Loucy (cell line): ENCODE results near the gene APOD.
A peak's percentile ranks its signal among the peaks of the same experiment; 100 is the strongest.

ENCODE experiments used
- H2AFZ ChIP-seq: fragments of 200-600 bp; sonication (generic); 2 replicates; pipeline ENCODE4 v1.6.0; 2016; ENCODE audit warnings: antibody characterized with exemption, mild to moderate bottlenecking, low read length, moderate library complexity
- H3F3A ChIP-seq: fragments of 200-600 bp; 2 replicates; pipeline ENCODE4 v1.6.0; 2016; ENCODE audit warnings: antibody characterized with exemption, low read depth, mild to moderate bottlenecking
- H3K27me3 ChIP-seq: fragments of 200-600 bp; sonication (generic); 2 replicates; pipeline ENCODE4 v1.6.1; 2014; ENCODE audit warnings: low read length, mild to moderate bottlenecking; ENCODE audit not compliant: insufficient read depth, poor library complexity, severe bottlenecking
- H3K36me3 ChIP-seq: fragments of 200-600 bp; sonication (generic); 2 replicates; pipeline ENCODE4 v1.6.1; 2016; ENCODE audit warnings: low read length; ENCODE audit not compliant: insufficient read depth
- H3K4me1 ChIP-seq: fragments of 200-600 bp; sonication (generic); 2 replicates; pipeline ENCODE4 v1.5.1; 2014; ENCODE audit warnings: low read length, mild to moderate bottlenecking; ENCODE audit not compliant: insufficient read depth, poor library complexity, severe bottlenecking
- H3K4me2 ChIP-seq: fragments of 200-600 bp; sonication (generic); 2 replicates; pipeline ENCODE4 v1.6.0; 2014; ENCODE audit warnings: antibody characterized with exemption, low read length, low read depth, mild to moderate bottlenecking; ENCODE audit not compliant: poor library complexity, severe bottlenecking
- H3K4me3 ChIP-seq: fragments of 200-600 bp; sonication (generic); 2 replicates; pipeline ENCODE4 v1.5.1; 2014; ENCODE audit warnings: low read length, mild to moderate bottlenecking, mixed read lengths; ENCODE audit not compliant: poor library complexity, severe bottlenecking
- H3K79me2 ChIP-seq: fragments of 200-600 bp; sonication (generic); 2 replicates; pipeline ENCODE4 v1.6.1; 2014; ENCODE audit warnings: low read length; ENCODE audit not compliant: insufficient read depth
- H3K9ac ChIP-seq: fragments of 200-600 bp; sonication (generic); 2 replicates; pipeline ENCODE4 v1.6.0; 2014; ENCODE audit warnings: mild to moderate bottlenecking, low read depth, low read length, moderate library complexity; ENCODE audit not compliant: poor library complexity, severe bottlenecking
- H3K9me2 ChIP-seq: fragments of 200-600 bp; sonication (generic); replicated peaks from 2 replicates; pipeline ENCODE4 v1.6.1; 2016; ENCODE audit warnings: low read depth, low read length, mixed read lengths
- H3K9me3 ChIP-seq: fragments of 200-600 bp; sonication (generic); 2 replicates; pipeline ENCODE4 v1.6.1; 2014; ENCODE audit warnings: mild to moderate bottlenecking, antibody characterized with exemption, low read length, low read depth; ENCODE audit not compliant: insufficient read depth
- H4K20me1 ChIP-seq: fragments of 200-600 bp; sonication (generic); 2 replicates; pipeline ENCODE4 v1.6.0; 2014; ENCODE audit warnings: antibody characterized with exemption, low read length, mild to moderate bottlenecking; ENCODE audit not compliant: insufficient read depth, poor library complexity, severe bottlenecking
- EZH2phosphoT487 ChIP-seq: fragments of 200-600 bp; IDR thresholded peaks from 2 replicates; pipeline ENCODE4 v1.6.1; 2018; ENCODE audit warnings: antibody characterized with exemption, mild to moderate bottlenecking, moderate library complexity, borderline replicate concordance
- TF ChIP-seq, protein P1 (sequence below): fragments of 200-600 bp; sonication (generic); conservative IDR thresholded peaks from 2 replicates; pipeline ENCODE4 v1.5.1; 2014; ENCODE audit warnings: mild to moderate bottlenecking, antibody characterized with exemption, low read length

Gene APOD

DNA sequence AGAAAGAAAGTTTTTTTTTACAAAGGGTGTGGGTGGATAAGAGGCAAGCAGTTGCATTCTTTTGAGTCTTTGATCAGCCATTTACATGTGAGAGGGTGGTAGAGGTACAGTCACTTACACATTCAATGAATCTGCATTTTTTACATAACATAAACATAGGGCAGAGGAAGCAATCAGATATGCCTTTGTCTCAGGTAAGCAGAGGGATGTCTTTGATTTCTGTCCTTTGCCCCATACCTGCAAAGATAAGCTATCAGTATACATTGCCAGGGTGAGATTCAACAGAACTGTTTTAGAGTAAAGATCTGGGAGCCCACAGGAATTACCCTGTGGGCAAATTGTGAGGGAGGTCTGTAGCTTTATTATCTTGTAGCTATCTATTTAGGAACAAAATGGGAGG lies 35.2 kb downstream of the APOD start:
- Histone ChIP-seq H3K4me3 (no peak overlapping the region), H4K20me1 (no peaks in the 10 kb centered on the region), H3K27me3 (no peaks in the 10 kb centered on the region), H3K9me2 (no peaks in the 10 kb centered on the region), H3F3A (0 out of 2 replicates have a peak, but pooled peaks cover 4% of the 10 kb centered on the region), H3K4me1 (peaks cover 47% of the 10 kb centered on the region), H3K79me2 (no peaks in the 10 kb centered on the region), H3K36me3 (no peaks in the 10 kb centered on the region), H3K9ac (no peak overlapping the region), H2AFZ (no peak overlapping the region), H3K9me3 (no peaks in the 10 kb centered on the region), H3K4me2 (no peak overlapping the region)
- TF ChIP-seq, protein P1, sequence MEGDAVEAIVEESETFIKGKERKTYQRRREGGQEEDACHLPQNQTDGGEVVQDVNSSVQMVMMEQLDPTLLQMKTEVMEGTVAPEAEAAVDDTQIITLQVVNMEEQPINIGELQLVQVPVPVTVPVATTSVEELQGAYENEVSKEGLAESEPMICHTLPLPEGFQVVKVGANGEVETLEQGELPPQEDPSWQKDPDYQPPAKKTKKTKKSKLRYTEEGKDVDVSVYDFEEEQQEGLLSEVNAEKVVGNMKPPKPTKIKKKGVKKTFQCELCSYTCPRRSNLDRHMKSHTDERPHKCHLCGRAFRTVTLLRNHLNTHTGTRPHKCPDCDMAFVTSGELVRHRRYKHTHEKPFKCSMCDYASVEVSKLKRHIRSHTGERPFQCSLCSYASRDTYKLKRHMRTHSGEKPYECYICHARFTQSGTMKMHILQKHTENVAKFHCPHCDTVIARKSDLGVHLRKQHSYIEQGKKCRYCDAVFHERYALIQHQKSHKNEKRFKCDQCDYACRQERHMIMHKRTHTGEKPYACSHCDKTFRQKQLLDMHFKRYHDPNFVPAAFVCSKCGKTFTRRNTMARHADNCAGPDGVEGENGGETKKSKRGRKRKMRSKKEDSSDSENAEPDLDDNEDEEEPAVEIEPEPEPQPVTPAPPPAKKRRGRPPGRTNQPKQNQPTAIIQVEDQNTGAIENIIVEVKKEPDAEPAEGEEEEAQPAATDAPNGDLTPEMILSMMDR, result no peak
- TF ChIP-seq EZH2phosphoT487, result no peak

DNA sequence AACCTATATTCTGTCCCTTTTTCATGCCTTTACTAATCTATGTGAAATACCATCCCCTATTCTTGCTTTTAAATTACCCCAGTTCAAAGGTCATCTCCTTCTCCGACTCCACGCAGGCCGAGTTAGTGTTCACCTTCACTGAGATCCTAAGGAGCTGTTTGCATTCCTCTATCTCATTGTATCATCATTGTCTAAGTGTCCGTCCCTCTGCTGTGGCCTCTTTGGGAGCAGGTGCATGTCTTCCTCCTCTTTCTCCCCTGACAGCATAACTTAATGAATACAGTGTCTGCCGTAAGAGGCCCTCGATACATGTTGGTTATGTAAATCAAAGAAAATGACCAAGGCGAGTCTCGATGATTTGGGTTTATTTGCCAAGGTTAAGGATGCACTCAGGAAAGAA lies 35.7 kb downstream of the APOD start:
- H3K4me2 ChIP-seq, result no peak overlapping the region
- no peaks in the 10 kb centered on the region for H3K36me3 ChIP-seq
- H3K4me3 ChIP-seq, result no peak overlapping the region
- H3K79me2 ChIP-seq, result peaks cover under 1% of the 10 kb centered on the region; the same call in 1 of the 2 replicates
- no peak for TF ChIP-seq EZH2phosphoT487
- TF ChIP-seq, protein P1, result no peak
- peaks cover 49% of the 10 kb centered on the region for H3K4me1 ChIP-seq
- H2AFZ ChIP-seq, result no peak overlapping the region
- H3K9me3 ChIP-seq, result no peaks in the 10 kb centered on the region
- 0 out of 2 replicates have a peak, but pooled peaks cover 4% of the 10 kb centered on the region for H3F3A ChIP-seq
- no peaks in the 10 kb centered on the region for H3K27me3 ChIP-seq
- H3K9me2 ChIP-seq, result no peaks in the 10 kb centered on the region
- no peak overlapping the region for H3K9ac ChIP-seq
- no peaks in the 10 kb centered on the region for H4K20me1 ChIP-seq

DNA sequence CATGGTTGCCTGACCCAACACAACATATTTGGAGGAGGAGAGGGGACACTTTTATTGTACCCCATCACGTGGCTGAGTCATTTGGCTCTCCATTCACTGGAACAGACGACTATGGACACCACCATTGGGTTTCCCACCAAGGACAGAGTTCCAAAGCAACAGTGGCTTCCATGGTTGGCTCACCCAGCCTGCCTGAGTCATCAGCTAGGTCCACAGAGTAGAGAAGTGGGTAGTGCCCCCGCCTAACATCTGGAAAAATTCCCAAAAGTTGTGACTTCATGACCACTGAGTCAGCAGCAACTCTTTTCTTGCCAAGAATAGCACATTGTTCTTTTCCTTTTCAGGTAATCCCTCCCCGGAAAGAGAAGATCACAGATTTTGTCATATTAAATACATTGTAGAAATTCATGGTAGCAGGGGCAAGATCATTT lies 37.6 kb downstream of the APOD start:
- Histone ChIP-seq H3K9ac (no peak overlapping the region), H3K4me2 (peak overlapping the region; percentile 48), H4K20me1 (peaks cover 9% of the 10 kb centered on the region), H3K27me3 (no peaks in the 10 kb centered on the region), H3K9me2 (no peaks in the 10 kb centered on the region), H3K79me2 (peaks cover 19% of the 10 kb centered on the region), H3F3A (0 out of 2 replicates have a peak, but pooled peaks cover 4% of the 10 kb centered on the region), H2AFZ (no peak overlapping the region), H3K4me3 (peak overlapping the region; percentile 2), H3K36me3 (no peaks in the 10 kb centered on the region), H3K9me3 (no peaks in the 10 kb centered on the region), H3K4me1 (peaks cover 50% of the 10 kb centered on the region)
- no peak for TF ChIP-seq EZH2phosphoT487
- TF ChIP-seq, protein P1, result no peak
